K562 (cell line): ENCODE results near the gene DYRK2. TPM values are rescaled to one million over a fixed set of nuclear protein-coding genes. Genes with fewer than 3 reads are reported as not detected.

Experiments used
- ATF2 ChIP-seq: sonication (generic); formaldehyde crosslinking; IDR thresholded peaks from 2 replicates; pipeline ENCODE4 v1.8.1; 2022; ENCODE audit warnings: missing genetic modification reagents
- CAMTA2 ChIP-seq: fragments of 250-450 bp; sonication (Bioruptor Pico); conservative IDR thresholded peaks from 2 replicates; pipeline ENCODE4 v1.5.1; 2022
- CBX8 ChIP-seq: fragments of 200-600 bp; sonication (generic); IDR thresholded peaks from 2 replicates; pipeline ENCODE4 v1.6.1; 2012; ENCODE audit warnings: borderline replicate concordance, mixed run types, low read depth, mild to moderate bottlenecking, moderate library complexity, mixed read lengths, low read length, control low read depth, inconsistent platforms; ENCODE audit not compliant: poor library complexity, severe bottlenecking; ENCODE audit errors: extremely low read depth
- CEBPZ ChIP-seq: fragments of 150-350 bp; IDR thresholded peaks from 2 replicates; pipeline ENCODE4 v1.6.1; 2014; ENCODE audit warnings: low read depth, mild to moderate bottlenecking, low read length, borderline replicate concordance
- E2F4 ChIP-seq: sonication (generic); formaldehyde crosslinking; IDR thresholded peaks from 2 replicates; pipeline ENCODE4 v1.8.0; 2022; ENCODE audit warnings: mild to moderate bottlenecking, low read depth, missing genetic modification reagents
- GABPB1 ChIP-seq: sonication (generic); formaldehyde crosslinking; IDR thresholded peaks from 2 replicates; pipeline ENCODE4 v1.8.0; 2022; ENCODE audit warnings: mild to moderate bottlenecking, missing genetic modification reagents
- HNRNPL ChIP-seq: fragments of 200-400 bp; formaldehyde crosslinking; IDR thresholded peaks from 2 replicates; pipeline ENCODE4 v1.6.1; 2017; ENCODE audit warnings: low read depth, mild to moderate bottlenecking, low read length
- NCOA1 ChIP-seq: fragments of 450-650 bp; IDR thresholded peaks from 2 replicates; pipeline ENCODE4 v1.6.1; 2016; ENCODE audit warnings: low read depth
- POLR2AphosphoS2 ChIP-seq: IDR thresholded peaks from 2 replicates; pipeline ENCODE4 v1.6.1; 2012; ENCODE audit warnings: low read length, improper control_type of control experiment
- PPARD ChIP-seq: fragments of 250-450 bp; sonication (Bioruptor Pico); IDR thresholded peaks from 2 replicates; pipeline ENCODE4 v1.8.0; 2022; ENCODE audit warnings: inconsistent platforms, mild to moderate bottlenecking, moderate library complexity
- RBM22 ChIP-seq: fragments of 200-400 bp; formaldehyde crosslinking; IDR thresholded peaks from 2 replicates; pipeline ENCODE4 v1.6.1; 2018; ENCODE audit warnings: low read length, low read depth; ENCODE audit not compliant: poor library complexity, severe bottlenecking
- RFX5 ChIP-seq: IDR thresholded peaks from 2 replicates; pipeline ENCODE4 v1.6.1; 2011; ENCODE audit warnings: low read depth, mild to moderate bottlenecking, improper control_type of control experiment, low read length
- SAP30 ChIP-seq: fragments of 200-600 bp; sonication (generic); IDR thresholded peaks from 2 replicates; pipeline ENCODE4 v1.6.1; 2012; ENCODE audit warnings: borderline replicate concordance, low read depth, mild to moderate bottlenecking, moderate library complexity, low read length, control low read depth, inconsistent platforms; ENCODE audit not compliant: insufficient read depth, poor library complexity, severe bottlenecking
- TCF15 ChIP-seq: fragments of 250-450 bp; sonication (Bioruptor Pico); IDR thresholded peaks from 2 replicates; pipeline ENCODE4 v1.8.0; 2022; ENCODE audit warnings: moderate library complexity, mild to moderate bottlenecking, inconsistent platforms
- THRB ChIP-seq: fragments of 450-650 bp; formaldehyde crosslinking; conservative IDR thresholded peaks from 2 replicates; pipeline ENCODE4 v1.4.0; 2022; ENCODE audit warnings: mild to moderate bottlenecking, missing genetic modification characterization
- ZBTB5 ChIP-seq: fragments of 450-650 bp; IDR thresholded peaks from 2 replicates; pipeline ENCODE4 v1.6.1; 2017; ENCODE audit warnings: antibody characterized with exemption
- ZC3H4 ChIP-seq: sonication (generic); formaldehyde crosslinking; IDR thresholded peaks from 2 replicates; pipeline ENCODE4 v1.9.0; 2021; ENCODE audit warnings: missing genetic modification reagents, borderline replicate concordance
- polyA plus RNA-seq, 8 experiments: library from polyadenylated mRNA; depleted of rRNA in 4 of 8; stranded (reverse) in 5 of 8; unstranded in 3 of 8; fragments of >200 nt; fragmentation: Nextera tagmentation in 2 of 8; fragmentation: Illumina TruSeq in 1 of 8; extraction: Ambion mirVana in 2 of 8; extraction: Trizol in 1 of 8; gene quantifications; 2 replicates each; pipeline versions ENCODE4 v1.2.1 to v1.2.3, GENCODE V29; 2011 to 2014; ENCODE audit warnings: inconsistent platforms in 1 of 8, missing spikeins in 1 of 8
- total RNA-seq, 7 experiments: library from RNA; depleted of rRNA in 6 of 7; stranded (reverse); fragments of >200 nt in 6 of 7; fragmentation: Illumina TruSeq in 2 of 7; extraction: Trizol in 2 of 7; gene quantifications; 2 replicates each; pipeline versions ENCODE4 v1.2.1 to v1.2.3, GENCODE V29; 2011 to 2021; ENCODE audit warnings: low replicate concordance in 1 of 7

The DYRK2 gene
- total and polyA plus RNA-seq, 9 of the 15 experiments (the other 6 are each of a cell fraction or from before 2014, with no cell fraction given): 1.7 to 15.4 (median 8.4) TPM

GRCh38 chr12:67648521-67649260, at the start of gene DYRK2 (continued):
- TF ChIP-seq ATF2 (no peak), POLR2AphosphoS2 (no peak), TCF15 (CRISPR knock-in tag) (no peak), CBX8 (no peak), GABPB1 (no peak), ZC3H4 (CRISPR knock-in tag) (no peak), CAMTA2 (CRISPR knock-in tag) (no peak), THRB (CRISPR knock-in tag) (no peak), CEBPZ (no peak), SAP30 (no peak), RBM22 (no peak), RFX5 (no peak), PPARD (CRISPR knock-in tag) (no peak), E2F4 (CRISPR knock-in tag) (no peak), ZBTB5 (no peak), NCOA1 (no peak), HNRNPL (no peak)
